ENCODE data around the gene UNC13D.

- TF ChIP-seq GATA3 (IDR thresholded peaks at IDR 0.05; ENCODE audit: low read depth, low read length) (no peak), GATA2 (IDR thresholded peaks at IDR 0.05; ENCODE audit: low read depth, low read length) (no peak)
These were observed 28.5 kb upstream of the UNC13D start for GRCh38 chr17:75872434-75873351.
